HG02588 (cell line): ENCODE results near the gene NPEPPS.
"Not testable (repeated sequence)": the region's sequence is repeated elsewhere in the genome, so short reads cannot be mapped to it uniquely, and the experiment has no call there.

Experiments
- ATAC-seq: cut with Tn5 transposase; IDR thresholded peaks from one replicate; pipeline ENCODE4 v1.9.1; 2021; ENCODE audit warnings: mild to moderate bottlenecking, moderate library complexity; ENCODE audit not compliant: unreplicated experiment

Gene NPEPPS

DNA sequence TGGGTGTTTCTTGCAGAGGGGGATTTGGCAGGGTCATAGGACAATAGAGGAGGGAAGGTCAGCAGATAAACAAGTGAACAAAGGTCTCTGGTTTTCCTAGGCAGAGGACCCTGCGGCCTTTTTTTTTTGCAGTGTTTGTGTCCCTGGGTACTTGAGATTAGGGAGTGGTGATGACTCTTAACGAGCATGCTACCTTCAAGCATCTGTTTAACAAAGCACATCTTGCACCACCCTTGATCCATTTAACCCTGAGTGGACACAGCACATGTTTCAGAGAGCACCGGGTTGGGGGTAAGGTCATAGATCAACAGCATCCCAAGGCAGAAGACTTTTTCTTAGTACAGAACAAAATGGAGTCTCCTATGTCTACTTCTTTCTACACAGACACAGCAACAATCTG is 25.2 kb downstream of the NPEPPS start:
- ATAC-seq: not testable (repeated sequence)

DNA sequence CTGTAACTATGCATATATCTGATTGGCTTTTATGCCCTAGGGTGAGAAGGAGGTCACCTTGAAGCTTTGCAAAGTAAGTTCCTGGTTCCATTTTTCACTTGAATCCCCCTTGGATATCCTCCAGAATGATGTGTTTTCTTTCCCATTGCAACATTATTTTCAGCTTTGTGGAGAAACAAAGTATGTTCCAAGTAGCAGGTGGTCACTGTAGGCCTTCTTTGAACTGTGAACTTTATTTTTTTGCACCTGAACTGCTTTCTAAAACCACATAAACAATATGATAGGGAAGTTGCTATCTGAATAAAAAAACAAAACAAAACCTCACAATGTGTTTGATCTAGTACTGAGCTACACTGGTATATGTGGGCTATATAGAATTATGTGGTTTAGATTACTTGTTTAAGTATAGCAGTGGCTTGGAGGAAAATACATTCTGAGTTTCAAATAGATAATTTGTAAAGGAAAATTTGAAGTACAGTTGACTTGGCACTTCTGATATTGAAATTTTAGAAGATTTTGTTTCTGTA is 29.7 kb downstream of the NPEPPS start:
- not testable (repeated sequence) for ATAC-seq

DNA sequence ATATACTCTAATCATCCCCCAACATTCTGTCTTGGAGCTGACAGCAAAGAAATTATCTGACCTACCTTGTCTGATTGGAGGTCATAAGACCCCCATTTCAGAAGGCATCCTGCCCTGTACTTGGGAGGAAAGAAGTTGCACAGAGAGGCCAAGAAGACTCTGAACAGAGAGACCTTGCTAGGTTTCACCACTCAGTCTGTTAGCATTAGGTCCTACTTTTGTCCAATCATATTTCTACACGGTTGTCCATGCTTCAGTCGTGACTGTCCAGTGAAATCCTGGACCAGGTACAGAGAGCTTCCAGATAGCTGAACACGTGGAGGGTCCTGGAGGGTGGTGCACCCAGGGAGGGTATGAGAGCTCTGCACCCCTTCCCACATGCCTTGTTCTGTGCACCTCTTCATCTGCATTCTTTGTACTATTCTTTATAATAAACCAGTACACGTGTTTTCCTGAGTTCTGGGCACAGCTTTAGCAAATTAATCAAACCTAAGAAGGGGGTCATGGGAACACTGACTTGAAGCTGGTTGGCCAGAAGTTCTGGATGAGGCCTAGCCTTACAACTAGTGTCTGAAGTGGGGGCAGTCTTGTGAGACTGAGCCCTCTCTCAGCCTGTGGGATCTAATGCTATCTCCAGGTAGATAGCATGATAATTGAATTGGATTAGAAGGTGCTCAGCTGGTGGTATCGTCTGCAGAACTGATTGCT is 30.9 kb downstream of the NPEPPS start:
- not testable (repeated sequence) for ATAC-seq

DNA sequence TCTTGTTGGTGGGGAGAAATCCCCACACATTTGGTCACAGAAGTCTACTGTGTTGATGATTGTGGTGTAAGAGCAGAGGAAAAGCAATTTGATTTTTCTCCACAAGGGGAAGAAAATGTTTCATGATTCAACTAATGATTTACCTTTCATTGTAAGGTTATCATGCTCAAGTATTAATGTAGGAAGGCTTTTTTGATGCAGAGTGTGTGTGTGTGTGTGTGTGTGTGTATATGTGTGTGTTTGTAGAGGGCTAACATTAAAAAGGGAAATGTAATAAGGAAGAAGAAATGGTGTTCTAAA is 31.4 kb downstream of the NPEPPS start:
- ATAC-seq: not testable (repeated sequence)

DNA sequence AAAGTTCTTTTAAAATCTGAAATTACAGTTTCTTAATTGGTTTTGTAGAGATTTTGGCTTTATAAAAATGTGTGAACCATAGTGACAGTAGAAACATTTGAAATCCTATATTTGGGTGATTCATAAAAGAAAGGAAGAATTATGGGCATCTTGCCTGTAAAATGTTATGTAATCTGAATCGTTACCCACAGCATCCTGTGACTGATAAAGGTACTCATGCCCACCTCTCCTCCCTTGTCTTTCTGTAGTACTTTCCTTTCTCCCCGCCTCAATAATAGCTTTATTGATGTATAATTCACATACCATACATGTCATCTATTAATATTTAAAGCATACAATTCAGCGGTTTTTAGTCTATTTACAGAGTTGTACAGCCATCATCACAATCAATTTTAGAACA is 36.4 kb downstream of the NPEPPS start:
- not testable (repeated sequence) for ATAC-seq

DNA sequence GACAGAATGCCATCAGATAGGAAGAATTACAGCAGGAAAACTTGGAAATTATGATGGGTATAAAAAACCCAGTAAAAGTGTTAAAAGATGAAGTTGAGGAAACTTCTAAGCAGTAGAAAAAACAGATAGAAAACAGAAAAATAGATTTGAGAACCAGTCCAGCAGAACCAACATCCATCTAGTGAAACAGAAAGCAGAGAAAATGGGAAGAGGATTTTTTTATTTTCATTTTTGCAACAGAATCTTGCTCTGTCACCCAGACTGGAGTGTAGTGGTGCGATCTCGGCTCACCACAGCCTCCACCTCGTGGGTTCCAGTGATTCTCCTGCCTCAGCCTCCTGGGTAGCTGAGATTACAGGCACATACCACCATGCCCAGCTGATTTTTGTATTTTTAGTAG is 41.7 kb downstream of the NPEPPS start:
- not testable (repeated sequence) for ATAC-seq

DNA sequence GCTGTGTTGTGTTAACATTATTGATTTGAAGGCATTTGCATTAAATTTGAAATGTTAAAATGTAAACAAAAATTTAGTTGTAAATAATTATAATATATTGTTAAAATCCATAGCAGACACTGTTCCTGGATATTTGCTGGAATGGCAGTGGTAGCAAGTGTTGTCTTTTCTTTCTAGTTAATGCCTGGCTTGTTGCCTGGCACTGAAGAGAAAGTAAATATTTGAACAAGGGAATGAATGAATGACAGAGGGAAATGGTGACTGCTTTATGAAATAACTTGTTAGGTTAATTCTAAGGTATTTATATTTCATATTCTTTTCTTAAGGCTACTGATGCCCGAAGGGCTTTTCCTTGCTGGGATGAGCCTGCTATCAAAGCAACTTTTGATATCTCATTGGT is 51.5 kb downstream of the NPEPPS start:
- ATAC-seq: not testable (repeated sequence)

DNA sequence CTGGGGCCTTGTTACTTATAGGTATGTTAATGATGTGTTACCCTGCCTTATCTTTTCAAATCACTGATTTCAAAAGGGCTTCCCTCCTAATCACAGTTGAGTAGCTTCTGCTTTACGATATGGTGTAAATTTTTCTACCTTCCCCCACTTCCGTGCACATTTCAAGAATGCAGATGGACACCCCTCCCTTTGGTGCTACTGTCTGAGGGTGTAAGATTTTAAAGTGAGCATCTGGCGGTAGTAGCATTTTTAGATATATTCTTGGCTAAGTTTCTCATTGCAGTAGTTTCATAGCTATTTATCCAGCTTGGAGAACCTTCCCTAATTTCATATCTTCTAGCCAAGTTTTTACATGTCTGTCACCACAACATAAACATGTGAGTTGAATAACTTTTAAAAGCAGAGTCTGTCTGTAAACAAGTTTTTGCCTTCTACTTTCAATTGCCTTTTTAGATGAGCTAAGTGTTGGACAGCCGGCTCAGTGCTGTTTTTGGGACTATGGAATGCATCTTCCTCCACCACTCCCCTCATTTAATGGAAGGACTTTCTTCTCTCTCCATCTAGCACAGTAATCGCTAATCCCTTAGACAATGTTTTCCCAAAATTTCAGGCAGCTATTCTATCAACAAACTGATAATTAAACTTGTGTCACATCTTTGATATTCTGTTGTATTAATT is 55.6 kb downstream of the NPEPPS start:
- not testable (repeated sequence) for ATAC-seq

DNA sequence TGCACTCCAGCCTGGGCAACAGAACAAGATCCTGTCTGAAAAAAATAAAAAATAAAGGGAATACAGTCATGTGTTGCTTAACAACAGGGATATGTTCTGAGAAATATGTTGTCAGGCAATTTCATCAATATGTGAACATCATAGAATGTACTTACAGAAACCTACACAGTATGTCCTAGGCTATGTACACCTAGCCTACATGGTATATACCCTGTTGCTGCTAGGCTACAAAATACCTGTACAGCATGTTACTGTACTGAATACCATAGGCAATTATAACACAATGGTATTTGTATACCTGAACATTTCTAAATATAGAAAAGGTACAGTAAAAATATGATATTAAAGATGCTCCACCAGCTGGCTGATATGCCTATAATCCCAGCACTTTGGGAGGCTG is 62.6 kb downstream of the NPEPPS start:
- not testable (repeated sequence) for ATAC-seq

DNA sequence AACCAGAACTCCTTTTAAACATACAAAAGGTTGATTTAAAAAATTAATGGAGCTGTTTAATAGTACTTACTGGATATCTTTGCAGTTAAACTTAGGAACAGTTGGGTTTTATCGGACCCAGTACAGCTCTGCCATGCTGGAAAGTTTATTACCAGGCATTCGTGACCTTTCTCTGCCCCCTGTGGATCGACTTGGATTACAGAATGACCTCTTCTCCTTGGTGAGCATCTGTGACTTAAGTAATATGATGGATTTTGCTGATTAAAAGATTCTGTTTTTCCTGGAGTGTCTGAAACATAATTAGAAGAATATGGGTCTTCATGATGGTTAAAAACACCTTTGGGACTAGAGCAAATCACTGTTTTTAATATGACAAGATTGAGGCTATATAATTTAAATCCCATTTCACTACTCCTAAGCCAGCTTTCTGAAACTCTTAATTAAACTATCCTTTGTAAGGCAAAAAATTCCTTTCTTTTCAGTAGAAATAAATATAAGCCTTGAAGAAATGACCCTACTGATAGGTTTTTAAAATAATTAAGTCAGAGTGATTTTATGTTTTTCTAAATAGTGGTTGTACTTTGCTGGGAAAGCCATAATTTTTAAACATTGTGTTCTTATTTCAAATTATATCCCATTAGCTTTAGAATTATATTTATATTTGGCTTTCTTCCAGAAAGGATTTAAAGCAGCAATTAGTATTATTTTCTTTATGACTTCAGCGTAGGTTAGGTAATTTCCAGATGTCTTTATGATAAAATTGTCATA is 73.1 kb downstream of the NPEPPS start:
- ATAC-seq: no peak

DNA sequence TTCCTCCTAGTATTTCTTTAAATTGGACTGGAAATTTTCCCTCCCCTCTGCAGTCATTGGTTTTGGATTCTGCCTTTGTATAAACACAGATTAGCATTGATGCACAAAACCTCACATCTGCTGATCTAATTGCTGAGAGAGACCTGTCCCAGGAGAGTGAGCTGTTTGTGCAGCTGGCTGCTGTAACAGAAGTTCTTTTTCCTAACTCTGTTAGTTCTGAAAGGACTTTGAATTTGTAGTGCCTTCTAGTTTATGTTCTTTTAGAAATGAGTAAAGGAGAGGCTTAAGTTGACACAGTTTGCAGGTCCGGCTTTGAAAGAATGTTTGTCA is 73.7 kb downstream of the NPEPPS start:
- no peak for ATAC-seq

DNA sequence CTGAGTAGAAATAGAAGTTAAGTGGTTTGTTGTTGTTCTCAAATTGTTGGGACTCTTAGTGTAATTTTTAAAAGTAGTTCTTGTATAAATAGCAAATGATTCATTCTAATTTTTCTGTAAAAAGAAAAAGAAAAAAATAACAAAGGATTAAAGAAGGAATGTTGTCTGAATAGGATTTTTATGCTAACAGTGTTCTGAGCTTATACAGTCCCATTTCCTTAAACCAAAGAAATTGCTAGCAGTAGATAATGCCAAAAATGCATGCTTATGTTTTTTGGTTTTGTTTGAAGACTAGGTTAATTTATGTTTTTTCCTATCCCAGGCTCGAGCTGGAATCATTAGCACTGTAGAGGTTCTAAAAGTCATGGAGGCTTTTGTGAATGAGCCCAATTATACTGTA is 74.1 kb downstream of the NPEPPS start:
- ATAC-seq: no peak

DNA sequence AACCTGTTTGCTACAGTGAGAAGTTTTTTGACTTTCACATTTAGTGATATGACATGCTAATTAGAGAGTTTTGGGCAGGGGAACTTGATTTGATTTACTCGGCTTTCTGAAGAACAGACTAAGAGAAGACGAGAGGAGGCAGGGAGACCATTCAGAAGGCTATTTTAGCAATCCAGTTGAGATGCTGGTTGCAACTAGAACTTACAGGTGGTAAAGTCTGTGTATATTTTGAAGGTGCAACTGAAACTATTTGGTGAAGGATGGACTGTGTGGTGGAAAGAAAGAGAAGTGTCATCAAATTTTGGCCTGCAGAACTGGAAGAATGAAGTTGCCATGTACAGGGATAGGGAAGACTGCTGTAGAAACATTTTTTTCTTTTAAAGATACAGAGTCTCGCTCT is 76.6 kb downstream of the NPEPPS start:
- no peak for ATAC-seq

DNA sequence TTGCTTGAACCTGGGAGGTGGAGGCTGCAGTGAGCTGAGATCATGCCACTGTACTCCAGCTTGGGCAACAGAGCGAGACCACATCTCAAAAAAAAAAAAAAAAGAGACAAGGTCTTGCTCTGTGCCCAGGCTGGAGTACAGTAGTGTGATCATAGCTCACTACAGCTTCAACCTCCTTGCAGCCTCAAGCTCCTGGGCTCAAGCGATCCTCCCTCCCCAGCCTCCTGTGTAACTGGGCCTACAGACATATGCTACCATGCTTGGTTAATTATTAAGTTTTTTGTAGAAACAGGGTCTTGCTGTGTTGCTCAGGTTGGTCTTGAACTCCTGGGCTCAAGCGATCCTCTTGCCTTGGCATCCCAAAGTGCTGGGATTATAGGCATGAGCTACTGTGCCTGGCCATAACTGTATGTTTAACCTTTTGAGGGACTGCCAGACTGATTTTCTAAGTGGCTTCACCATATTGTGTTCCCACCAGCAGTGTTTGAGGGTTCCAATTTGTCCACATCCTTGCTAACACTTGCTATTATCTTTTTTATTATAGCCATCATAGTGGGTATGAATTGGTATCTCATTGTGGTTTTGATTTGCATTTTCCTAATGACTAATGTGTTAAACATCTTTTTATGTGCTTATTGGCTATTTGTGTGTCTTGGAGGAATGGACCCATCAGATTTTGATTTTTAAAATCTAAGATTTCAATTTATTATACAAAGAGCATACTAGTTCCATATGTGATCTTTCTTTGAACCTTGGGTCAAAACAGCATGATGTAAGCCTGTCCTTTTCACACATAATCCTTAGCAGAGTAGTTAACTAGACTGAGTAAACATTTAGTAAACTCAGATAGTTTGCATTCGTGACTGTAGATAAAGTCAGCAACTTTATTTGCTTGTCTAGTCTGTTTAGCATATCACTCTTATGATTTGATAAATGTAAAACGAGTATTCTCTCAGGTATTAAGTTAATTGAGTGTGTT is 80.8 kb downstream of the NPEPPS start:
- ATAC-seq: no peak

DNA sequence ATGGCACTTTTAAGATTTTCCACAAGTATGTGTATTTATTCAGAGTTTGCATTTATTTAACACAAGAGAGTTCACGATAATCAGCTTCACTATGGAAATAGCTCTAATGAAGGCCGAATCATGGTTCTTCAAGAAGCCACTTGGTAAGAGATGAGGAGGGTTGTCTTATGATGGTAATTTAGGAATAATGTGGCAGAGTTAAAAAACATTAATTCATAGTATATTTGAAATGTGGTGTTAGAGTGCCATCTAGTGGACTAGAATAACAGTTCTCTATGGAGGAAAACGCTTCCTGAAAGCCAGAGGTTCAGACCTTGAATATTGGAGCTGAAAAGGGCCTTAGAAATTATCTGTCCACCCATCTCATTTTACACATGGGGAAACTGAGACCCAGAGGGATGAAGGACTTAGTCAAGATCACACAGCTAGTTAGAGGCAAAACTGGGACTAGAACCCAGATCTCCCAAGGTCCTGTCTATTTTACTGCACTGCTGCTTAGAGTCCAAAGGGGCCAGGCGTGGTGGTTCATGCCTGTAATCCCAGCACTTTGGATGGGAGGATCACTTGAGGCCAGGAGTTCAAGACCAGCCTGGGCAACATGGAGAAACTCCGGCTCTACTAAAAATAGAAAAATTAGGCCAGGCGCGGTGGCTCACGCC is 85.0 kb downstream of the NPEPPS start:
- ATAC-seq: no peak

DNA sequence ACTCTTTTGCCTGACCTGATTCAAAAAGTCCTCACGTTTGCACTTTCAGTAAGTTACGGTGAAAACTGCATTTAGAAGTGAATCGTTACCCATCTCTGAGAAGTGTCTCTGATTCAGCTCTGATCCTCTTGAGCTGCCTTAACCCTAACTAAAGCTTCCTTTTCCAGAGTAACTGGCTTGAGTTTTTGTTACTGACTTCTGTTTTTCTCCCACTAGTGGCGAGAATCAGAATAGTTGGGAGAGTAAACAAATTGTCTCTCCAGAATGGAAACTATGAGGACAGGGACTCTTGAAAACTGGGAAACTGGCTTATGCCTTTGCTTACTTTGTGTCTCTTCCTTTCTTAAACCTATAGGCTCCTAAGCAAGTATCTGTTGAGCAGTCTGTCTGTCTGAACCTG is 87.5 kb downstream of the NPEPPS start:
- no peak for ATAC-seq

DNA sequence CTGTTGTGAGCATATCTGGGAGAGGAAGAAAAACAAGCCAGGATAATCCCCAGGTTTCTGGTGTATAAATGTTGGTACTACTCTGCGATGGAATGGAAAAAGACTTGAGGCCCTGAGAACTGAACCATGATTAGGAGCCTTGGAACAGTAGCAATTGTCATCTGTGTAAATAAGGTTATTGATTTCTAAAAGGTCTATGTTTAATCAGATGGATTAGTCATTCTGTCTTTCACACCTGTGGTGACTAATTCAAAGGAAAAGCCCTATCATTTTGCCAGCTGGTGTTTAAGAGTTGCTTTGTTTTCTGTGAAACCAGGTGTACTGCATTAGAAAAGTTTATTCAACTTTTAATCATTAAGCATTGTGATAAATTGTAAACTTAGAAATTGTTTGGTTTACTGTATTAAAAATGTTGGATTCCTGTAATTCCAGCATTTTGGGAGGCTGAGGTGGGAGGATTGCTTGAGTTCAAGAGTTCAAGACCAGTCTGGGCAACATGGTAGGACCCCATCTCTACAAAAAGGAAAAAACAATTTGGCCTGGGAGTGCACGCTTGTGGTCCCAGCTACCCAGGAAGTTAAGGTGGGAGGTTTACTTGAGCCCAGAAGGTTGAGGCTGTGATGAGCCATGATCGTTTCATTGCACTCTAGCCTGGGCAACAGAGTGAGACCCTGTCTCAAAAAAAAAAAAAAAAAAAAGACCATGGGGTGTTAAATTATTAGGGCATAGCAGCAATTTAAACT is 89.8 kb downstream of the NPEPPS start:
- no peak for ATAC-seq

DNA sequence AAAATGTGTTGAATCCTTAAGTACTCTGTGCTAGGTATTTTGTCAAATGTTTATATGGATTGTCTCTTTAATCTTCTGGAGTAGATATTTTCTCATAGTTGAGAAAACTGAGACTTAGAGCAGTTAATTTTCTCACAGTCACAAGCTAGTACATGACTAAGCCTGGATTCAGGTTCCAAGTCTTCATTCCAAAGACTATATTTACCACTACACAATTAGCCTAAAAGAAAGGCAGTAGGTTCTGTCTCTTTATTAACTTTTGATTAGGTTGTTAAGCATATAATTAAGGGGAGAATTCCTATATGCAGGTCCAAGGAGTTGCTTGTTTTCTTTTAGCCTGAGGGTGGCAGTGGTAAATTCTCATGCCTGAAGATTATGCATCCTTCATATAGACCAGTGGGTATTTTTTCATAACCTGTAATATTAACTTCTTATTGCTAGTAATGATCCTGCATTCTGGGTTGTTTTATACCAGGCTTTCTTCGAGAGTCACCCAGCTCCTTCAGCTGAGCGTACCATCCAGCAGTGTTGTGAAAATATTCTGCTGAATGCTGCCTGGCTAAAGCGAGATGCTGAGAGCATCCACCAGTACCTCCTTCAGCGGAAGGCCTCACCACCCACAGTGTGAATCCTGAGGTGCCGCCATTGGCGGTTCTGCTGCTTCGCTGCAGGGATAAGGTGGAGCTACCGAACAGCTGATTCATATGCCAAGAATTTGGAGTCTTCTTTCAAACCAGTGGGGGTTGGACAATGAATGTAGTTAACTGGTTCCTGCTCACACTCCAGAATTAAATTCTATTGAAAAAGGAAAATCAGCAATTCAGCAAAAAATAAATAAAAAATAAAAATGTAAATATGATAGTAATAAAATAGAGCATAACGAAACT is 90.6 kb downstream of the NPEPPS start:
- no peak for ATAC-seq

DNA sequence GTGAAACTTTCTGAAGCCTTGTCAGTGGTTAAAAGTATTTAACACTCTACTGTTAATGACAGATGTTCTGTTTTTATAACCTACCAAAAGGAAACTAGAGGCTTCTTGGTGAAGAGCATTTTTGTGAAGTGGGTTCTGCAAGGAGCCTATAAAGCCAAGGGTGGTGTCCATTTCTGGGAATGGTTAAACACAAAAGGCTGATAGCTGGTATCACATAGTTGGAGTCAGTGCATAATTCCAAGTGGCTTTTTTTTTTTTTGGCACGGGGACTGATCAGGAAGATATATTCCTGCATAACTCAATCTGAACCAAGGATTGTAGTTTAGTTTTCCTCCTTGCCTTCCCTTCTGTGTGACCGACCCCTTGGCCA is 91.3 kb downstream of the NPEPPS start:
- ATAC-seq: no peak
